HEK293T (cell line): Measurements from ENCODE around the gene HOXB6.

Experiments used
- CTCF ChIA-PET: fragments of 350-600 bp; formaldehyde crosslinking; extraction: SDS; loops from one replicate; lab custom pipeline; 2021; ENCODE audit warnings: antibody characterized with exemption, inconsistent platforms; lab: Yijun Ruan, JAX
- POLR2A ChIA-PET: fragments of 350-600 bp; formaldehyde crosslinking; extraction: SDS; loops from one replicate; lab custom pipeline; 2020; ENCODE audit warnings: antibody characterized with exemption, inconsistent platforms; lab: Yijun Ruan, JAX
- DNase-seq: peaks from one replicate; pipeline ENCODE4 v3.0.0; 2012; ENCODE audit warnings: mixed read lengths; ENCODE audit errors: extremely low spot score
- ARNT ChIP-seq: fragments of 450-650 bp; IDR thresholded peaks from 2 replicates; pipeline ENCODE4 v1.6.1; 2017; ENCODE audit warnings: mild to moderate bottlenecking
- BHLHE40 ChIP-seq: fragments of 450-650 bp; IDR thresholded peaks from 2 replicates; pipeline ENCODE4 v1.6.1; 2016; ENCODE audit warnings: mild to moderate bottlenecking, moderate library complexity, borderline replicate concordance
- CTBP1 ChIP-seq: fragments of 450-650 bp; IDR thresholded peaks from 2 replicates; pipeline ENCODE4 v1.6.1; 2016; ENCODE audit warnings: borderline replicate concordance
- ELF4 ChIP-seq: fragments of 450-650 bp; IDR thresholded peaks from 2 replicates; pipeline ENCODE4 v1.6.1; 2017; ENCODE audit warnings: antibody characterized with exemption
- FOXA1 ChIP-seq: fragments of 450-650 bp; IDR thresholded peaks from 2 replicates; pipeline ENCODE4 v1.6.1; 2016; ENCODE audit warnings: mild to moderate bottlenecking
- FOXK2 ChIP-seq: fragments of 450-650 bp; IDR thresholded peaks from 2 replicates; pipeline ENCODE4 v1.6.1; 2016; ENCODE audit warnings: mild to moderate bottlenecking
- FOXM1 ChIP-seq: fragments of 450-650 bp; IDR thresholded peaks from 2 replicates; pipeline ENCODE4 v1.6.1; 2017; ENCODE audit warnings: mild to moderate bottlenecking, borderline replicate concordance
- HDGF ChIP-seq: fragments of 450-650 bp; IDR thresholded peaks from 2 replicates; pipeline ENCODE4 v1.6.1; 2017; ENCODE audit warnings: antibody characterized with exemption, borderline replicate concordance
- L3MBTL2 ChIP-seq: fragments of 450-650 bp; conservative IDR thresholded peaks from 2 replicates; pipeline ENCODE4 v1.6.1; 2016; ENCODE audit warnings: mild to moderate bottlenecking
- LEF1 ChIP-seq: fragments of 450-650 bp; IDR thresholded peaks from 2 replicates; pipeline ENCODE4 v1.6.1; 2017; ENCODE audit warnings: mild to moderate bottlenecking, borderline replicate concordance
- NFRKB ChIP-seq: fragments of 450-650 bp; IDR thresholded peaks from 2 replicates; pipeline ENCODE4 v1.6.1; 2016; ENCODE audit warnings: mild to moderate bottlenecking, moderate library complexity
- PKNOX1 ChIP-seq: fragments of 450-650 bp; IDR thresholded peaks from 2 replicates; pipeline ENCODE4 v1.6.1; 2016
- SP1 ChIP-seq: fragments of 450-650 bp; IDR thresholded peaks from 2 replicates; pipeline ENCODE4 v1.6.1; 2017
- SUZ12 ChIP-seq: fragments of 450-650 bp; IDR thresholded peaks from 2 replicates; pipeline ENCODE4 v1.6.1; 2016; ENCODE audit warnings: mild to moderate bottlenecking
- TARDBP ChIP-seq: fragments of 450-650 bp; IDR thresholded peaks from 2 replicates; pipeline ENCODE4 v1.6.1; 2016

HOXB6 gene

GRCh38 chr17:48562934-48563333, 41.9 kb downstream of the HOXB6 start:
- no peak for DNase-seq
- TF ChIP-seq SUZ12 (no peak), PKNOX1 (no peak), FOXA1 (no peak), ARNT (no peak), LEF1 (no peak), NFRKB (no peak), TARDBP (no peak), HDGF (no peak), FOXM1 (no peak), BHLHE40 (no peak), FOXK2 (no peak)
- ChIA-PET CTCF (interaction anchor here (0.6 to 1.4 kb wide), 6 partner anchors 16 to 84 kb away, joined by 3 to 4 read pairs (median 3); no protein-coding TSS in a partner anchor), POLR2A (interaction anchor here (0.9 to 2.3 kb wide), 4 partner anchors 12 to 25 kb away, joined by 3 to 9 read pairs (median 4); no protein-coding TSS in a partner anchor)

GRCh38 chr17:48561884-48562810, 42.6 kb downstream of the HOXB6 start:
- peak; percentile 62 for DNase-seq
- TF ChIP-seq ARNT (no peak), CTBP1 (peak; percentile 91), L3MBTL2 (0 out of 2 replicates have a peak, but pooled peaks have one; percentile 17), HDGF (0 out of 2 replicates have a peak, but pooled peaks have one; percentile 48), PKNOX1 (peak; percentile 90), NFRKB (no peak)
- CTCF ChIA-PET: interaction anchor here (0.6 to 1.4 kb wide), 6 partner anchors 15 to 85 kb away, joined by 3 to 4 read pairs (median 3); no protein-coding TSS in a partner anchor
- POLR2A ChIA-PET: interaction anchor here (1.2 to 2.3 kb wide), 3 partner anchors 12 to 17 kb away, joined by 3 to 9 read pairs (median 3); no protein-coding TSS in a partner anchor

- CTCF ChIA-PET: interaction anchor here (0.7 to 1.3 kb wide), 3 partner anchors 12 to 103 kb away, joined by 4 to 10 read pairs (median 4); no protein-coding TSS in a partner anchor
- POLR2A ChIA-PET: interaction anchor here (1.0 kb wide), 1 partner anchor 9 kb away, joined by 3 read pairs; no protein-coding TSS in a partner anchor
- DNase-seq: no peak
- TF ChIP-seq ELF4 (no peak), SP1 (no peak), SUZ12 (no peak), FOXA1 (no peak), FOXM1 (no peak), L3MBTL2 (no peak)
Observed at GRCh38 chr17:48559840-48560817, 44.7 kb downstream of the HOXB6 start.

DNA sequence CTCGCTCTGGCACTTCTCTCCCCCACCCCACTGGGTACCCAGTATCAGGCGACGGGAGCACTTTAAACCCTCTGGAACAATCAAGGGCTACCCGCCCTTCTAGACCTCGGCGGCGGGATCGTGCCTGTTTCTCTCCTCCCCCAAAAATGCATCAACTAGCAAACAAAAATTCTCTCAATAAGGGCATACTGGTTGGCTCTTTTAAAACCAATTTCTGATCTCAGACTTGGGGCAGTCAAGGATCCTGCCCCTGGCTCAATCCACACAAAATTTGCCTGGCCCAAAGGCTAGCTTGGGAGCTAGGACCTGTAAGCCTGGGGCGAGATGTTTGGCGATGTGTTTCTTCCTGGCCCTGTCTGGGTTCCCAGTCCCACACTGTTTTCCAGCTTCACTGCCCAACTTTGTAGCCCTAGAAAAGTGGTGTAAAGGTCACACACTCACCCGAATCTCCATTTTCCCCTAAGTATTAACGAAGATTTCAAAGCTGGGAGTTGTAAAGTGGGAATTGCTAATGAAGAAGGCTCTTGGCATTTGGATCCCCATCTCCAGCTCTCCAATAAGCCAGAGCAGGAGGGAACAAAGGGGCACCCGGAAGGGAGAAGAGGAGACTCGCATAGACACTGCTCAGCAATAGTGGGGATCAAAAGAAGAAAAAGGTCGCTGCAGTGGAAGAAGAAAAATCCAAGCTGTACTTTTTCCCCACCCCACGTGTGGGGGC, 45.5 kb downstream of the HOXB6 start:
- TF ChIP-seq LEF1 (no peak), FOXK2 (no peak), FOXA1 (no peak), CTBP1 (no peak), L3MBTL2 (no peak), HDGF (no peak), BHLHE40 (no peak), SP1 (no peak), FOXM1 (no peak), TARDBP (no peak), NFRKB (no peak)
- DNase-seq: no peak
- ChIA-PET CTCF (interaction anchor here (1.1 to 1.3 kb wide), 2 partner anchors 12 to 59 kb away, joined by 4 to 10 read pairs; no protein-coding TSS in a partner anchor), POLR2A (interaction anchor here (1.0 kb wide), 1 partner anchor 10 kb away, joined by 3 read pairs; no protein-coding TSS in a partner anchor)

DNA sequence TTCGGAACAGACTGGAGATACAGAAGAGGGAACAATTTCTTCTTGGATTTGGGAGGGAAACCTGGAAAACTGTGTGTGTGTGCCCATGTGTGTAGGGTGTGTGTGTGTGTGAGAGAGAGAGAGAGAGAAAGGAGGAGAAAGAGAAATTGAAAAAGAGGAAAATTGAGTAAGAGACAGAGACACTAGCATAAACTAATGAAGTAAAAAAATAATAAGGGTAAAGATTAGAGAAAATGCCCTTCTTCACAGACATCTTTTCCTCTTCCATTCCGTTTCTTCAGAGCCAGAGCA, 46.0 kb downstream of the HOXB6 start:
- POLR2A ChIA-PET: no interaction called here
- no peak for TF ChIP-seq TARDBP
- no peak for TF ChIP-seq FOXM1
- CTCF ChIA-PET: interaction anchor here (1.3 kb wide), 1 partner anchor 11 kb away, joined by 10 read pairs; no protein-coding TSS in a partner anchor
- no peak for DNase-seq
